Heart left ventricle (tissue), 16 donors: ENCODE measurements around the gene FOXN1. TPM values are rescaled to one million over a fixed set of nuclear protein-coding genes. Genes with fewer than 3 reads are reported as not detected.
"Not testable (repeated sequence)": the region's sequence is repeated elsewhere in the genome, so short reads cannot be mapped to it uniquely, and the experiment has no call there.

ENCODE experiments used
- ATAC-seq, 4 donors: fragments of 200-7000 bp; cut with Tn5 transposase; one replicate each; pipeline ENCODE4 v1.9.1; 2020 to 2022; ENCODE audit warnings: moderate library complexity in 4 of 4, mild to moderate bottlenecking in 3 of 4, moderate number of reproducible peaks in 1 of 4
- DNase-seq, 5 donors: peaks; one replicate each; pipeline ENCODE4 v3.0.0-alpha.2; 2020
- H3K27ac ChIP-seq, 12 donors: fragments of 200-600 bp; sonication (generic) in 4 of 12; one replicate each; pipeline versions ENCODE4 v1.5.0 to v1.8.0; 2016 to 2022; ENCODE audit warnings: mild to moderate bottlenecking in 2 of 12
- H3K27me3 ChIP-seq, 9 donors: fragments of 200-600 bp; sonication (generic) in 2 of 9; one replicate each; pipeline versions ENCODE4 v1.5.1 to v1.8.0; 2016 to 2022; ENCODE audit warnings: mild to moderate bottlenecking in 3 of 9
- H3K36me3 ChIP-seq, 9 donors: fragments of 200-600 bp; sonication (generic) in 2 of 9; one replicate each; pipeline versions ENCODE4 v1.5.0 to v1.8.0; 2018 to 2022; ENCODE audit warnings: mild to moderate bottlenecking in 2 of 9
- H3K4me1 ChIP-seq, 12 donors: fragments of 200-600 bp; sonication (generic) in 4 of 12; one replicate each; pipeline versions ENCODE4 v1.5.0 to v1.8.0; 2016 to 2022; ENCODE audit warnings: mild to moderate bottlenecking in 3 of 12
- H3K4me3 ChIP-seq, 12 donors: fragments of 200-600 bp; sonication (generic) in 4 of 12; one replicate each; pipeline versions ENCODE4 v1.5.0 to v1.8.0; 2017 to 2022; ENCODE audit warnings: mild to moderate bottlenecking in 9 of 12, moderate library complexity in 4 of 12
- H3K9me3 ChIP-seq, 12 donors: fragments of 200-600 bp; sonication (generic) in 4 of 12; one replicate each; pipeline versions ENCODE4 v1.5.0 to v1.8.0; 2016 to 2022; ENCODE audit warnings: mild to moderate bottlenecking in 1 of 12
- CTCF ChIP-seq, 12 donors: fragments of 200-600 bp; sonication (generic) in 4 of 12; IDR thresholded peaks; one replicate each; pipeline versions ENCODE4 v1.5.0 to v1.8.0; 2018 to 2022; ENCODE audit warnings: antibody characterized with exemption in 12 of 12, mild to moderate bottlenecking in 5 of 12
- POLR2A ChIP-seq, 2 donors: fragments of 450-650 bp; IDR thresholded peaks; one replicate each; pipeline ENCODE4 v1.6.1; 2017; ENCODE audit warnings: antibody characterized with exemption in 2 of 2, mild to moderate bottlenecking in 2 of 2, moderate library complexity in 2 of 2
- WGBS, 4 donors: extraction: QIAGEN DNeasy Blood & Tissue Kit in 2 of 4; methylation state at CpG; one replicate each; pipeline versions ENCODE4 v1.1.5 to v1.1.7; 2013 to 2018; 5-methylcytosine and 5-hydroxymethylcytosine counted together
- intact Hi-C, 10 donors: fragments of 100-400 bp; cut with DNase I; formaldehyde crosslinking; loops; one replicate each; pipeline versions ENCODE4 v1.11.1 to v1.14.2; 2022
- polyA plus RNA-seq, 2 donors: library from polyadenylated mRNA; stranded (reverse); fragments of 200-250 nt; gene quantifications; one replicate each; pipeline ENCODE4 v1.2.3, GENCODE V29; 2013
- total RNA-seq, 9 donors: library from RNA; depleted of rRNA in 2 of 9; stranded (reverse); fragments of >200 nt in 2 of 9; fragmentation: NEBNext Ultra II Directional in 3 of 9; extraction: Animal tissue kit (Norgen Biotek cat#: 25700) in 3 of 9; gene quantifications; one replicate each; pipeline versions ENCODE4 v1.1.0 to v1.2.4, GENCODE V29; 2016 to 2023
- donor health status: ischemic (EF 13 %, LVEDD 7.1; RV severe dilation, severe dysfunction).
- donor health status: healthy with polysubstance abuse.
- donor health status: DM: no; HTN: yes; CAD: no.
- donor health status: DM: no; HTN: no; CAD: no.
- donor health status: ischemic (EF 25% LVEDD 6.9; RV normal size, moderate dysfunction).
- donor health status: ischemic (EF 25% LVEDD 5.7; RV mildly dilated, moderate dysfunction).
- donor health status: healthy.
- donor health status: DM: yes; HTN: yes; CAD: no.
- donor health status: ischemic (EF 35%, LVEDD 5.7; RV mildly dilated, moderate dysfunction).
- donor health status: nonischemic (EF 11% LVEDD 7.7; RV severe dilation, severe dysfunction).
- donor health status: DM: yes; HTN: yes; CAD: no.
- donor health status: PGD.
- donor health status: ischemic (EF 29% LVEDD 5.4; RV normal size, mild dysfunction).
- donor health status: nonischemic (EF 23%, LVEDD 6.1; RV moderate dilation, normal function).

Gene FOXN1
- total and polyA plus RNA-seq, 11 donors = not detected

- no peaks in the 10 kb centered on the region for H3K9me3 ChIP-seq
- TF ChIP-seq POLR2A (IDR thresholded peaks at IDR 0.05) (no peak), CTCF (IDR thresholded peaks at IDR 0.05) (no peak)
- ATAC-seq (no peak), DNase-seq (no peak)
- no peaks in the 10 kb centered on the region for H3K36me3 ChIP-seq
- no peak overlapping the region for H3K4me3 ChIP-seq
- H3K4me1 ChIP-seq = peaks cover 0 to 15% (median 0%) of the 10 kb centered on the region in 12 donors
- H3K27ac ChIP-seq = no peak overlapping the region
- WGBS, 4 donors = 45 to 58% (median 49%) methylated on average over 9 of the region's 9 CpGs
- intact Hi-C loops = no loop called here
- peaks cover 0 to 29% (median 0%) of the 10 kb centered on the region in 9 donors for H3K27me3 ChIP-seq
Measured at GRCh38 chr17:28466001-28466400, 40.1 kb upstream of the FOXN1 start.

- ATAC-seq = no peak
- H3K27ac ChIP-seq = no peak overlapping the region
- peaks cover 0 to 15% (median 0%) of the 10 kb centered on the region in 12 donors for H3K4me1 ChIP-seq
- no peak overlapping the region for H3K4me3 ChIP-seq
- H3K36me3 ChIP-seq = no peaks in the 10 kb centered on the region
- no peaks in the 10 kb centered on the region for H3K9me3 ChIP-seq
- no peak for TF ChIP-seq POLR2A (IDR thresholded peaks at IDR 0.05)
- no peak for TF ChIP-seq CTCF (IDR thresholded peaks at IDR 0.05)
- H3K27me3 ChIP-seq = peaks cover 0 to 29% (median 0%) of the 10 kb centered on the region in 9 donors
- intact Hi-C loops = no loop called here
- DNase-seq = no peak
- 8 to 22% (median 21%) methylated on average over 4 to 5 of the region's 5 CpGs for WGBS, 4 donors
Measured at GRCh38 chr17:28466521-28467048, 39.6 kb upstream of the FOXN1 start.

- Histone ChIP-seq H3K36me3 (no peaks in the 10 kb centered on the region), H3K27ac (no peak overlapping the region), H3K27me3 (peaks cover 0 to 24% (median 0%) of the 10 kb centered on the region in 9 donors), H3K4me3 (no peak overlapping the region), H3K9me3 (no peaks in the 10 kb centered on the region), H3K4me1 (peaks cover 0 to 15% (median 0%) of the 10 kb centered on the region in 12 donors)
- intact Hi-C loops = no loop called here
- TF ChIP-seq CTCF (IDR thresholded peaks at IDR 0.05) (no peak), POLR2A (IDR thresholded peaks at IDR 0.05) (no peak)
- 65 to 86% (median 78%) methylated on average over 17 of the region's 17 CpGs for WGBS, 4 donors
- DNase-seq (no peak), ATAC-seq (no peak)
Measured at GRCh38 chr17:28467456-28468025, 38.6 kb upstream of the FOXN1 start.

- intact Hi-C loops, ATAC-seq, H3K9me3 ChIP-seq, H3K4me3 ChIP-seq, H3K27ac ChIP-seq, DNase-seq, H3K36me3 ChIP-seq: not testable (repeated sequence)
- Histone ChIP-seq H3K4me1 (peaks cover 0 to 15% (median 0%) of the 10 kb centered on the region in 12 donors), H3K27me3 (peaks cover 0 to 18% (median 0%) of the 10 kb centered on the region in 9 donors)
- WGBS, 4 donors = 75 to 88% (median 78%) methylated on average over 17 to 20 of the region's 20 CpGs
Measured at GRCh38 chr17:28468033-28468735, 38.0 kb upstream of the FOXN1 start.
